ENCODE data around the gene DDX31.

DNA sequence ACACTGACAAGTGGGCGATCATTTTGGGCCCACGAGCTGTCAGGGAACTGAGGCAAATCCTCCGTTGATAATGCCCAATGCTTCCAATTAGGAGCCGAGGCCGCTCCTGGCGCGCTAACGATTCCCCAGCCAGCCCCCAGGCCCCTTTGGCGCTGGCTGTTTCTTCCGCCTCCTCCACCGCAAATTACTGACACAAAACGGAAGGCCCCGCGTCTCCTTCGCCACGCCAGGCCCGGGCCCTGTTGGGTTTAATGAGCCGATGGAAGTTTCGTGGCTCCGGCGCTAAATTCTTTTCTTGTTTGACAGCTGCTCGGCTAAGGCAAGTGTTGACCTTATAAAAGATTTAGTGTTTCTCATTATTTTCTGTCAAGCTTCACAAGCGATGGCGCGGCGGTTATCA lies 113.1 kb downstream of the DDX31 start:
- TF ChIP-seq, protein P1, sequence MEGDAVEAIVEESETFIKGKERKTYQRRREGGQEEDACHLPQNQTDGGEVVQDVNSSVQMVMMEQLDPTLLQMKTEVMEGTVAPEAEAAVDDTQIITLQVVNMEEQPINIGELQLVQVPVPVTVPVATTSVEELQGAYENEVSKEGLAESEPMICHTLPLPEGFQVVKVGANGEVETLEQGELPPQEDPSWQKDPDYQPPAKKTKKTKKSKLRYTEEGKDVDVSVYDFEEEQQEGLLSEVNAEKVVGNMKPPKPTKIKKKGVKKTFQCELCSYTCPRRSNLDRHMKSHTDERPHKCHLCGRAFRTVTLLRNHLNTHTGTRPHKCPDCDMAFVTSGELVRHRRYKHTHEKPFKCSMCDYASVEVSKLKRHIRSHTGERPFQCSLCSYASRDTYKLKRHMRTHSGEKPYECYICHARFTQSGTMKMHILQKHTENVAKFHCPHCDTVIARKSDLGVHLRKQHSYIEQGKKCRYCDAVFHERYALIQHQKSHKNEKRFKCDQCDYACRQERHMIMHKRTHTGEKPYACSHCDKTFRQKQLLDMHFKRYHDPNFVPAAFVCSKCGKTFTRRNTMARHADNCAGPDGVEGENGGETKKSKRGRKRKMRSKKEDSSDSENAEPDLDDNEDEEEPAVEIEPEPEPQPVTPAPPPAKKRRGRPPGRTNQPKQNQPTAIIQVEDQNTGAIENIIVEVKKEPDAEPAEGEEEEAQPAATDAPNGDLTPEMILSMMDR (IDR thresholded peaks at IDR 0.05) = no peak
- TF ChIP-seq POLR2A (IDR thresholded peaks at IDR 0.05) = no peak

All from body of pancreas (tissue), 4 donors.